H9 (cell line): ENCODE data around the gene ARHGAP5. TPM values are rescaled to one million over a fixed set of nuclear protein-coding genes. Genes with fewer than 3 reads are reported as not detected.

ENCODE experiments used
- DNase-seq: peaks from one replicate; pipeline ENCODE4 v3.0.0-alpha.2; 2017
- H2AFZ ChIP-seq: one replicate; pipeline ENCODE4 v1.6.1; 2013; ENCODE audit warnings: mild to moderate bottlenecking, low read length, control low read depth, moderate library complexity
- H2AK5ac ChIP-seq: 2 replicates; pipeline ENCODE4 v1.6.1; 2013; ENCODE audit warnings: low read length, control low read depth, mixed read lengths; ENCODE audit not compliant: insufficient read length
- H2BK120ac ChIP-seq: one replicate; pipeline ENCODE4 v1.6.1; 2013; ENCODE audit warnings: low read depth, mild to moderate bottlenecking, low read length, control low read depth, inconsistent platforms; ENCODE audit not compliant: poor library complexity, severe bottlenecking
- H2BK12ac ChIP-seq: 2 replicates; pipeline ENCODE4 v1.6.1; 2013; ENCODE audit warnings: low read length, control low read depth, mixed read lengths, low read depth; ENCODE audit not compliant: insufficient read length
- H2BK15ac ChIP-seq: 2 replicates; pipeline ENCODE4 v1.6.1; 2013; ENCODE audit warnings: low read depth, low read length, control low read depth
- H2BK20ac ChIP-seq: one replicate; pipeline ENCODE4 v1.6.1; 2013; ENCODE audit warnings: low read depth, mild to moderate bottlenecking, low read length, control low read depth, inconsistent platforms; ENCODE audit not compliant: poor library complexity, severe bottlenecking
- H2BK5ac ChIP-seq: 2 replicates; pipeline ENCODE4 v1.6.1; 2013; ENCODE audit warnings: low read length, control low read depth, mixed read lengths; ENCODE audit not compliant: insufficient read length
- H3K14ac ChIP-seq: 2 replicates; pipeline ENCODE4 v1.6.1; 2013; ENCODE audit warnings: low read length, control low read depth; ENCODE audit not compliant: insufficient read depth
- H3K18ac ChIP-seq: 2 replicates; pipeline ENCODE4 v1.6.1; 2013; ENCODE audit warnings: low read depth, mild to moderate bottlenecking, mixed read lengths, low read length, control low read depth; ENCODE audit not compliant: insufficient read length
- H3K23ac ChIP-seq: 2 replicates; pipeline ENCODE4 v1.6.1; 2013; ENCODE audit warnings: low read length, control low read depth, mixed read lengths, low read depth; ENCODE audit not compliant: insufficient read length
- H3K23me2 ChIP-seq: 2 replicates; pipeline ENCODE4 v1.6.1; 2013; ENCODE audit warnings: low read depth, mild to moderate bottlenecking, mixed read lengths, low read length, control low read depth; ENCODE audit not compliant: insufficient read length, poor library complexity, severe bottlenecking
- H3K27ac ChIP-seq: 2 replicates; pipeline ENCODE4 v1.5.1; 2013; ENCODE audit warnings: low read length, control low read depth, mixed read lengths, low read depth; ENCODE audit not compliant: insufficient read length
- H3K27me3 ChIP-seq: 2 replicates; pipeline ENCODE4 v1.6.1; 2013; ENCODE audit warnings: low read length, control low read depth, inconsistent platforms; ENCODE audit not compliant: insufficient read depth
- H3K4ac ChIP-seq: 2 replicates; pipeline ENCODE4 v1.6.1; 2013; ENCODE audit warnings: low read depth, mild to moderate bottlenecking, control low read depth, inconsistent platforms, low read length, moderate library complexity
- H3K4me1 ChIP-seq: 2 replicates; pipeline ENCODE4 v1.6.1; 2013; ENCODE audit warnings: low read length, control low read depth, inconsistent platforms; ENCODE audit not compliant: insufficient read depth
- H3K4me2 ChIP-seq: 2 replicates; pipeline ENCODE4 v1.6.1; 2013; ENCODE audit warnings: low read length, control low read depth, mixed read lengths; ENCODE audit not compliant: insufficient read length, insufficient read depth
- H3K56ac ChIP-seq: 2 replicates; pipeline ENCODE4 v1.6.1; 2013; ENCODE audit warnings: low read depth, mild to moderate bottlenecking, mixed read lengths, low read length, control low read depth; ENCODE audit not compliant: insufficient read length
- H3K79me1 ChIP-seq: 2 replicates; pipeline ENCODE4 v1.6.1; 2013; ENCODE audit warnings: low read depth, mild to moderate bottlenecking, moderate library complexity, low read length, control low read depth, inconsistent platforms; ENCODE audit not compliant: insufficient read depth, poor library complexity, severe bottlenecking
- H3K79me2 ChIP-seq: 2 replicates; pipeline ENCODE4 v1.6.1; 2013; ENCODE audit warnings: low read length, control low read depth, inconsistent platforms; ENCODE audit not compliant: insufficient read depth
- H3K9ac ChIP-seq: 2 replicates; pipeline ENCODE4 v1.6.1; 2013; ENCODE audit warnings: low read length, control low read depth, mixed read lengths; ENCODE audit not compliant: insufficient read length; ENCODE audit errors: extremely low read depth
- H3K9me3 ChIP-seq: one replicate; pipeline ENCODE4 v1.6.1; 2013; ENCODE audit warnings: low read depth, low read length, inconsistent platforms; ENCODE audit not compliant: control insufficient read depth
- H3T11ph ChIP-seq: one replicate; pipeline ENCODE4 v1.6.1; 2013; ENCODE audit warnings: mild to moderate bottlenecking, low read length, control low read depth, inconsistent platforms
- H4K20me1 ChIP-seq: one replicate; pipeline ENCODE4 v1.6.1; 2013; ENCODE audit not compliant: control insufficient read depth, insufficient read length, insufficient read depth
- H4K5ac ChIP-seq: 2 replicates; pipeline ENCODE4 v1.6.1; 2013; ENCODE audit warnings: low read depth, mild to moderate bottlenecking, mixed read lengths, low read length, control low read depth; ENCODE audit not compliant: insufficient read length
- H4K8ac ChIP-seq: replicated peaks from 2 replicates; pipeline ENCODE4 v1.6.1; 2013; ENCODE audit warnings: low read length, control low read depth, mixed read lengths, low read depth; ENCODE audit not compliant: insufficient read length
- H4K91ac ChIP-seq: 2 replicates; pipeline ENCODE4 v1.6.1; 2013; ENCODE audit warnings: low read depth, mild to moderate bottlenecking, moderate library complexity, mixed read lengths, low read length, control low read depth; ENCODE audit not compliant: insufficient read length
- H3K27ac Mint-ChIP-seq, 3 experiments: 2 replicates in 2 of 3; 3 replicates in 1 of 3; pipeline ENCODE4 v1.8.0; 2020 to 2021; ENCODE audit warnings: mixed read lengths in 3 of 3, mild to moderate bottlenecking in 1 of 3, moderate library complexity in 1 of 3
- H3K27me3 Mint-ChIP-seq: 2 replicates; pipeline ENCODE4 v1.8.0; 2021; ENCODE audit warnings: low read depth, mild to moderate bottlenecking, moderate library complexity, mixed read lengths
- H3K36me3 Mint-ChIP-seq, 3 experiments: 2 replicates in 2 of 3; 3 replicates in 1 of 3; pipeline ENCODE4 v1.8.0; 2020 to 2021; ENCODE audit warnings: low read depth in 3 of 3, mixed read lengths in 3 of 3; ENCODE audit not compliant: insufficient read depth in 1 of 3
- H3K4me1 Mint-ChIP-seq, 2 experiments: 2 replicates each; pipeline ENCODE4 v1.8.0; 2020; ENCODE audit warnings: mixed read lengths in 2 of 2
- H3K4me3 Mint-ChIP-seq, 2 experiments: 2 replicates in 1 of 2; 3 replicates in 1 of 2; pipeline ENCODE4 v1.8.0; 2020 to 2021; ENCODE audit warnings: mild to moderate bottlenecking in 2 of 2, mixed read lengths in 2 of 2, moderate library complexity in 1 of 2
- H3K9me3 Mint-ChIP-seq, 2 experiments: 2 replicates in 1 of 2; 3 replicates in 1 of 2; pipeline ENCODE4 v1.8.0; 2020; ENCODE audit warnings: mild to moderate bottlenecking in 2 of 2, mixed read lengths in 2 of 2, moderate library complexity in 1 of 2
- CTCF ChIP-seq: fragments of 200-600 bp; sonication (generic); conservative IDR thresholded peaks from 3 replicates; pipeline ENCODE4 v1.8.0; 2021; ENCODE audit warnings: antibody characterized with exemption, mild to moderate bottlenecking
- total RNA-seq: library from RNA; stranded (reverse); gene quantifications from 2 replicates; pipeline ENCODE4 v1.2.1, GENCODE V29; 2021

Gene ARHGAP5
- total RNA-seq, 1 experiment from 2014 or later = 73.8 TPM

- Histone ChIP-seq H3K18ac (no peak overlapping the region), H2BK20ac (no peak overlapping the region), H2AFZ (no peak overlapping the region), H3K23me2 (no peaks in the 10 kb centered on the region), H3K23ac (no peak overlapping the region), H2BK5ac (no peak overlapping the region), H4K91ac (no peak overlapping the region), H4K8ac (no peak overlapping the region), H3K56ac (no peak overlapping the region), H3K4me1 (no peaks in the 10 kb centered on the region), H2BK15ac (no peak overlapping the region), H3K4me2 (no peak overlapping the region), H3K9me3 (no peaks in the 10 kb centered on the region), H3K9ac (no peak overlapping the region), H3K4ac (no peak overlapping the region), H3K14ac (no peak overlapping the region), H3K27me3 (no peaks in the 10 kb centered on the region), H3K27ac (no peak overlapping the region), H4K5ac (no peak overlapping the region), H2AK5ac (no peak overlapping the region), H4K20me1 (no peaks in the 10 kb centered on the region), H3K79me2 (no peaks in the 10 kb centered on the region), H3T11ph (no peak overlapping the region), H2BK120ac (no peak overlapping the region), H2BK12ac (no peak overlapping the region), H3K79me1 (no peaks in the 10 kb centered on the region)
- H3K27ac Mint-ChIP-seq = no peak overlapping the region
- H3K4me3 Mint-ChIP-seq = no peak overlapping the region
- peaks cover 11 to 14% of the 10 kb centered on the region in 2 experiments; a peak in 4 of 5 replicates for H3K9me3 Mint-ChIP-seq
- DNase-seq = no peak
- TF ChIP-seq CTCF = no peak
- no peaks in the 10 kb centered on the region for H3K4me1 Mint-ChIP-seq
- H3K36me3 Mint-ChIP-seq = no peaks in the 10 kb centered on the region
- H3K27me3 Mint-ChIP-seq = no peaks in the 10 kb centered on the region
Measured at GRCh38 chr14:32186248-32186647, 109.1 kb downstream of the ARHGAP5 start.
